Psoas muscle (tissue), 8 donors: ENCODE measurements around the gene COQ9. TPM values are rescaled to one million over a fixed set of nuclear protein-coding genes. Genes with fewer than 3 reads are reported as not detected.

Source experiments
- ATAC-seq, 4 donors: fragments of 200-7000 bp; cut with Tn5 transposase; one replicate each; pipeline ENCODE4 v1.9.1; 2020; ENCODE audit warnings: moderate library complexity in 3 of 4, mild to moderate bottlenecking in 2 of 4
- DNase-seq, 2 donors: peaks; one replicate each; pipeline ENCODE4 v3.0.0-alpha.2; 2020
- H3K27ac ChIP-seq: fragments of 200-600 bp; one replicate; pipeline ENCODE4 v1.8.0; 2022
- H3K27me3 ChIP-seq, 3 donors: fragments of 200-600 bp in 1 of 3; one replicate each; pipeline versions ENCODE4 v1.6.1 to v1.8.0; 2013 to 2022; ENCODE audit warnings: low read length in 2 of 3, mild to moderate bottlenecking in 2 of 3, moderate library complexity in 1 of 3; ENCODE audit not compliant: insufficient read depth in 3 of 3
- H3K36me3 ChIP-seq, 2 donors: fragments of 200-600 bp in 1 of 2; one replicate each; pipeline versions ENCODE4 v1.6.1 to v1.8.0; 2013 to 2022; ENCODE audit warnings: low read depth in 1 of 2, mild to moderate bottlenecking in 1 of 2, moderate library complexity in 1 of 2; ENCODE audit not compliant: insufficient read depth in 1 of 2
- H3K4me1 ChIP-seq: fragments of 200-600 bp; one replicate; pipeline ENCODE4 v1.8.0; 2022
- H3K4me3 ChIP-seq: fragments of 200-600 bp; one replicate; pipeline ENCODE4 v1.8.0; 2022; ENCODE audit warnings: mild to moderate bottlenecking
- H3K9me3 ChIP-seq: fragments of 200-600 bp; one replicate; pipeline ENCODE4 v1.8.0; 2022
- WGBS, 3 donors: extraction: QIAGEN DNeasy Blood & Tissue Kit; methylation state at CpG; one replicate each; pipeline versions ENCODE4 v1.1.6 to v1.1.7; 2013; 5-methylcytosine and 5-hydroxymethylcytosine counted together
- intact Hi-C, 2 donors: fragments of 100-400 bp; cut with DNase I; formaldehyde crosslinking; loops; one replicate each; pipeline versions ENCODE4 v1.11.0 to v1.14.2; 2022
- polyA plus RNA-seq, 3 donors: library from polyadenylated mRNA; stranded (reverse); fragments of 200-250 nt; gene quantifications; one replicate each; pipeline ENCODE4 v1.2.3, GENCODE V29; 2013
- total RNA-seq, 4 donors: library from RNA; stranded (reverse); fragmentation: NEBNext Ultra II Directional in 2 of 4; extraction: Animal tissue kit (Norgen Biotek cat#: 25700) in 2 of 4; gene quantifications; one replicate each; pipeline versions ENCODE4 v1.2.1 to v1.2.4, GENCODE V29; 2021 to 2023
- TF ChIP-seq, protein P1 (sequence below): fragments of 200-600 bp; IDR thresholded peaks from one replicate; pipeline ENCODE4 v1.8.0; 2022; ENCODE audit warnings: antibody characterized with exemption
- donor health status: healthy with polysubstance abuse.
- donor health status: DM: no; HTN: no; CAD: no; lungs with moderate emphysema.
- donor health status: Bipolar disorder and iron deficiency.
- donor health status: healthy.
- donor health status: DM: yes; HTN: yes; CAD: no.
- donor health status: DM: no; HTN: no; CAD: no.
- donor health status: DM: no; HTN: no; CAD: no.
- donor health status: DM: yes; HTN: yes; CAD: no.

COQ9 gene
- total and polyA plus RNA-seq, 7 donors = 85.0 to 184 (median 149) TPM

DNA sequence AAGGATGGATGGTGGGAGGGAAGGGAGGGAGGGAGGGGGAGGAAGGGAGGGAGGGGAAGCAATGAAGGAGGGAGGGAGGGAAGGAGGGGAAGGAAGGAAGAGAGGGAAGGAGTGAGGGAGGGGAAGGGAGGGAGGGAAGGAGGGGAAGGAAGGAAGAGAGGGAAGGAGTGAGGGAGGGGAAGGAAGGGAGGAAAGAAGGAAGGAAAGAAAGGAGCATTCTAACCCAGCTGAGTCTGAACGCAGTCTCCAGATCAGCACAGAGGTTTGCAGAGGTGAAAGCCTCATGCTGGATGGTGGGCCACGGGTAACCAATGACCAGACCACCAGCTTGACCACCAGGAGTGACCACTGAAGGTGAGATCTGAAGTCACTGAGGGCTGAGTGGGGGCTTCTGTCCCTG, 24.1 kb upstream of the COQ9 start:
- Histone ChIP-seq H3K9me3 (no peaks in the 10 kb centered on the region), H3K4me1 (peaks cover 12% of the 10 kb centered on the region), H3K27me3 (no peaks in the 10 kb centered on the region), H3K4me3 (no peak overlapping the region), H3K36me3 (peaks cover 0 to 18% of the 10 kb centered on the region in 2 donors), H3K27ac (no peak overlapping the region)
- intact Hi-C loops = no loop called here
- DNase-seq (no peak), ATAC-seq (no peak)
- 83 to 91% (median 90%) methylated on average over 2 of the region's 2 CpGs for WGBS, 3 donors
- TF ChIP-seq, protein P1, sequence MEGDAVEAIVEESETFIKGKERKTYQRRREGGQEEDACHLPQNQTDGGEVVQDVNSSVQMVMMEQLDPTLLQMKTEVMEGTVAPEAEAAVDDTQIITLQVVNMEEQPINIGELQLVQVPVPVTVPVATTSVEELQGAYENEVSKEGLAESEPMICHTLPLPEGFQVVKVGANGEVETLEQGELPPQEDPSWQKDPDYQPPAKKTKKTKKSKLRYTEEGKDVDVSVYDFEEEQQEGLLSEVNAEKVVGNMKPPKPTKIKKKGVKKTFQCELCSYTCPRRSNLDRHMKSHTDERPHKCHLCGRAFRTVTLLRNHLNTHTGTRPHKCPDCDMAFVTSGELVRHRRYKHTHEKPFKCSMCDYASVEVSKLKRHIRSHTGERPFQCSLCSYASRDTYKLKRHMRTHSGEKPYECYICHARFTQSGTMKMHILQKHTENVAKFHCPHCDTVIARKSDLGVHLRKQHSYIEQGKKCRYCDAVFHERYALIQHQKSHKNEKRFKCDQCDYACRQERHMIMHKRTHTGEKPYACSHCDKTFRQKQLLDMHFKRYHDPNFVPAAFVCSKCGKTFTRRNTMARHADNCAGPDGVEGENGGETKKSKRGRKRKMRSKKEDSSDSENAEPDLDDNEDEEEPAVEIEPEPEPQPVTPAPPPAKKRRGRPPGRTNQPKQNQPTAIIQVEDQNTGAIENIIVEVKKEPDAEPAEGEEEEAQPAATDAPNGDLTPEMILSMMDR = no peak

DNA sequence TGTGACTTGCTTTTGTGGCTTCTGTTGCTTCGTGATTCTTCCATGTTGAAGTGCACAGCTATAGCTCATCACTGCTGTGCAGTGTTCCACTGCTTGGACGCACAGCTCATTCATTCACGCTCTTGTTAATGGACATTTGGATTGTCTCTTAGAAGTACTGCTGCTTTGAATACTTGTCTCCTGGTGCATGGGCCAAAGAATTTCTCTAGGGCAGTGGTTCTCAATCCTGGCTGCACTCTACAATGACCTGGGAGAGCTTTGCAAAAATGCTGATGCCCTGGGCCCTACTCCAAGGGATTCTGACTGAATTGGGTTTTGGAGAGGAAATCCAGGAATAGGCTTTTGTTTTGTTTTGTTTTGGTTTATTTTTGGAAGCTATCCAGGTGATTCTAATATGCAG, 22.7 kb upstream of the COQ9 start:
- ATAC-seq = no peak
- no peak overlapping the region for H3K27ac ChIP-seq
- no peaks in the 10 kb centered on the region for H3K9me3 ChIP-seq
- WGBS, 3 donors = 20 to 32% (median 32%) methylated on average over 3 of the region's 3 CpGs
- H3K36me3 ChIP-seq = peaks cover 0 to 30% of the 10 kb centered on the region in 2 donors
- DNase-seq = no peak
- no peaks in the 10 kb centered on the region for H3K27me3 ChIP-seq
- TF ChIP-seq, protein P1 = no peak
- H3K4me3 ChIP-seq = no peak overlapping the region
- intact Hi-C loops = no loop called here
- H3K4me1 ChIP-seq = peaks cover 8% of the 10 kb centered on the region

DNA sequence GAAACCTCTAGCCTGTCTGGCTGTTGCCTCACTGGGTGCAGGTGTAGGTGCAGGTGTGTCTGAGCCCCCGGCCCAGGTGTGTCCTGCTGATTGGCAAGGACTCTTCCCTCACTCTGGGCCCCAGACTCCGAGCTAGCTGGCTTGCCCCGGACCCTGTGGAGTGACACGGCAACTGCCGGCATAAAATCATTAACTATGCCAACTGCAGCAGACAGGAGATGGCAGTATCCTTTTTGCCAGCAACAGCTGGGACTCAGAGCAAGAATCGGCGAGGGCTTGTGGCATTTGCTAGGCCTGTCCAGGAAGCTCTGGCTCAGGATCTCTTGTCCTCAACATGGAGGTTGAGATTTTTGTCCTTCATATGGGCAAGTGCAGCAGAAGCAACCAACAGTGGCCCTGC, 20.9 kb upstream of the COQ9 start:
- no peak for DNase-seq
- 21 to 33% (median 32%) methylated on average over 7 of the region's 7 CpGs for WGBS, 3 donors
- Histone ChIP-seq H3K36me3 (peaks cover 4 to 48% of the 10 kb centered on the region in 2 donors), H3K9me3 (no peaks in the 10 kb centered on the region), H3K4me1 (peaks cover 8% of the 10 kb centered on the region), H3K4me3 (no peak overlapping the region), H3K27ac (no peak overlapping the region), H3K27me3 (no peaks in the 10 kb centered on the region)
- intact Hi-C loops = no loop called here
- ATAC-seq = peak; percentile 40 to 68 (median 50)
- TF ChIP-seq, protein P1 = no peak

DNA sequence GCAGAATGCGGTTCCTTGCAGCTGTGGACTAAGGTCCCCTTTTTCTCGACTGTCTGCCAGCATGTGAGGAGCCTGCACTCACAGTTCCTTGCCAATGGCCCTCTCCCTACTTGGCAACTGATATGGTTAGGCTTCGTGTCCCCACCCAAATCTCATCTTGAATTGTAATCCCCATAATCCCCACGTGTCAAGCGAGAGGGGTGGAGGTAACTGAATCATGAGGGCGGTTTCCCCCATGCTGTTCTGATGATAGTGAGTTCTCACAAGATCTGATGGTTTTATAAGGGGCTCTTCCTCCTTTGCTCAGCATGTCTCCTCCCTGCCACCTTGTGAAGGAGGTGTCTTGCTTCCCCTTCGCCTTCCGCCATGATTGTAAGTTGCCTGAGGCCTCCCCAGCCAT, 20.0 kb upstream of the COQ9 start:
- H3K36me3 ChIP-seq = peaks cover 4 to 58% of the 10 kb centered on the region in 2 donors
- no peak overlapping the region for H3K4me3 ChIP-seq
- DNase-seq (no peak), ATAC-seq (no peak)
- intact Hi-C loops = no loop called here
- TF ChIP-seq, protein P1 = no peak
- 64 to 74% (median 65%) methylated on average over 8 of the region's 8 CpGs for WGBS, 3 donors
- H3K27ac ChIP-seq = no peak overlapping the region
- H3K9me3 ChIP-seq = no peaks in the 10 kb centered on the region
- no peaks in the 10 kb centered on the region for H3K27me3 ChIP-seq
- peaks cover 5% of the 10 kb centered on the region for H3K4me1 ChIP-seq

DNA sequence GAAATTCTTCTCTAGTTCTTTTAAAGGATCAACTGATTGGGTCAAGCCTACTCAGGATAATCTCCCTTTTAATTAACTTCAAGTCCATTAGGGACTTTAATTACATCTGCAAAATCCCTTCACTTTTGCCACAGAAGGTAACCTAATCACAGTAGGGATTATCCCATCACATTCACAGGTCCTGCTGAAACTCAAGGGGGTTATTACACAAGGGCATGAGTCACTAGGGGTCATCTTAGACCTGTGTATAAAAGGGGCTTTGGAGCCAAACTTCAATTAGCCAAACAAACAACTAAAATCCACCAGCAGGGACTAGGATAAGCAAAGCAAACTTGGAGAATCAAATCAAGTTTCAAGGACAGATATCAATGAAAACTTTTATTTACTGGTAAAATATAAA, 19.5 kb upstream of the COQ9 start:
- no peaks in the 10 kb centered on the region for H3K9me3 ChIP-seq
- H3K36me3 ChIP-seq = peaks cover 7 to 63% of the 10 kb centered on the region in 2 donors
- TF ChIP-seq, protein P1 = no peak
- intact Hi-C loops = no loop called here
- H3K4me3 ChIP-seq = no peak overlapping the region
- H3K27me3 ChIP-seq = no peaks in the 10 kb centered on the region
- no peak for DNase-seq
- peak in 3 of 4 donors; percentile 58 to 74 (median 60) for ATAC-seq
- peaks cover 4% of the 10 kb centered on the region for H3K4me1 ChIP-seq
- no peak overlapping the region for H3K27ac ChIP-seq
